GM12874 (cell line): ENCODE results near the gene TBX4.

Experiments used
- TF ChIP-seq, protein P1 (sequence below): IDR thresholded peaks from 2 replicates; pipeline ENCODE4 v1.5.1; 2011; ENCODE audit warnings: low read depth, mild to moderate bottlenecking, control low read depth, low read length, moderate library complexity; ENCODE audit not compliant: insufficient read depth

TBX4 gene

DNA sequence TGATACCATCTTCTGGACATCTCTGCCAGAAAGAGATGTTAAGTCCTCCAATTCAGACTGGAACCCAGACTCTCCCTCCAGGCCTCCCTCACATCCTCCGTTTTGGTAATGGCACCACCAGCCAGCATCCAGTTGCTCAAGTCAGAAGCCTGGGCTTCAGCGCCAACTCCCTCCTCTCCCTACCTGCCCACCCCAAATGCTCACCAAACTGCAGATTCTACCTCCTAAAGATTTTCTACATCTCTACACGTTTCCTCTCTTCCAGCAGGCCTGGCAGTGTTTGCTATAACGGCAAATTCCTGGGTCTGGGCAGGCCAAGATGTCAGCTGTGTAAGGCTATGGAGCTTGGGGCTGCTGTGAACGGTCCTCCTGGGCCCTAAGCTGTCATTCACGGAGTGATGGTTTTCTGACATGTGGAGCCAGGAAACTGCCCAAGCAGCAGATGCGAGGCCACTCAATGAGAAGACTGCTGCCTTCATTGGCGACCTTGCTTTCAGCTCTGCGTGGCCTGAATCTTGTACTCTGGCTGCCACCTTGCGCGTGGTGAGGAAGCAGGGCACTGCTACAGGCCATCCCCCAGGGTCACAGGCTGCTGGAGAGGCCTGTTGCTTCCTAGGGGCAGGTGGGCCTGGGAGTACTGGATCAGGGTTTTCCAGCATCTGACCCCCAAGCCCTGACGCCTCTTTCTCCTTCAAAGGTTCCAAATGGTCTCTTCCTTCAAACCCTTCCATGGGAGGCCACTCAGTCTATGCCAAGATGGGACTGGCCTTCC lies 37.7 kb downstream of the TBX4 start:
- TF ChIP-seq, protein P1, sequence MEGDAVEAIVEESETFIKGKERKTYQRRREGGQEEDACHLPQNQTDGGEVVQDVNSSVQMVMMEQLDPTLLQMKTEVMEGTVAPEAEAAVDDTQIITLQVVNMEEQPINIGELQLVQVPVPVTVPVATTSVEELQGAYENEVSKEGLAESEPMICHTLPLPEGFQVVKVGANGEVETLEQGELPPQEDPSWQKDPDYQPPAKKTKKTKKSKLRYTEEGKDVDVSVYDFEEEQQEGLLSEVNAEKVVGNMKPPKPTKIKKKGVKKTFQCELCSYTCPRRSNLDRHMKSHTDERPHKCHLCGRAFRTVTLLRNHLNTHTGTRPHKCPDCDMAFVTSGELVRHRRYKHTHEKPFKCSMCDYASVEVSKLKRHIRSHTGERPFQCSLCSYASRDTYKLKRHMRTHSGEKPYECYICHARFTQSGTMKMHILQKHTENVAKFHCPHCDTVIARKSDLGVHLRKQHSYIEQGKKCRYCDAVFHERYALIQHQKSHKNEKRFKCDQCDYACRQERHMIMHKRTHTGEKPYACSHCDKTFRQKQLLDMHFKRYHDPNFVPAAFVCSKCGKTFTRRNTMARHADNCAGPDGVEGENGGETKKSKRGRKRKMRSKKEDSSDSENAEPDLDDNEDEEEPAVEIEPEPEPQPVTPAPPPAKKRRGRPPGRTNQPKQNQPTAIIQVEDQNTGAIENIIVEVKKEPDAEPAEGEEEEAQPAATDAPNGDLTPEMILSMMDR = no peak

- TF ChIP-seq, protein P1 = no peak
Measured at GRCh38 chr17:61490540-61490975, 38.3 kb downstream of the TBX4 start.

DNA sequence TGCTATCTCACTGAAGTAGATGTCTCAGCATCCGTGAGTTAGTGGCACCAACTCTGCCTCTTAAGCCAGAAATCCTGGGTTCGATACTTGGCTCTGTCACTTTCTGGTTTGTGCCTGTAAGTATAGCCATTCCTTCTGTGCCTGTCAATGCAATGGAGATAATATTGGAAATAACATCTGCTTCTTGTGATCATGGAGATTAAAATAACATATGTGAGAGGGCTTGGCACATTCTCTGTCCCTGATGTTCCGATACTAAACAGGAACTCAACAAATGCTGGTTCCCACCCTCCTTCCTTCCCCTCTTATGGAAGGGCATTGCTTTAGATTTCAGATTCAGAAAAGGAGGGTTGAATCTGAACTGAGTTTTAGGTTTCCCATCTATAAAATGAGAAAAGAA lies 39.8 kb downstream of the TBX4 start:
- TF ChIP-seq, protein P1 = no peak

GRCh38 chr17:61492759-61493526 lies 40.7 kb downstream of the TBX4 start:
- TF ChIP-seq, protein P1 = no peak

DNA sequence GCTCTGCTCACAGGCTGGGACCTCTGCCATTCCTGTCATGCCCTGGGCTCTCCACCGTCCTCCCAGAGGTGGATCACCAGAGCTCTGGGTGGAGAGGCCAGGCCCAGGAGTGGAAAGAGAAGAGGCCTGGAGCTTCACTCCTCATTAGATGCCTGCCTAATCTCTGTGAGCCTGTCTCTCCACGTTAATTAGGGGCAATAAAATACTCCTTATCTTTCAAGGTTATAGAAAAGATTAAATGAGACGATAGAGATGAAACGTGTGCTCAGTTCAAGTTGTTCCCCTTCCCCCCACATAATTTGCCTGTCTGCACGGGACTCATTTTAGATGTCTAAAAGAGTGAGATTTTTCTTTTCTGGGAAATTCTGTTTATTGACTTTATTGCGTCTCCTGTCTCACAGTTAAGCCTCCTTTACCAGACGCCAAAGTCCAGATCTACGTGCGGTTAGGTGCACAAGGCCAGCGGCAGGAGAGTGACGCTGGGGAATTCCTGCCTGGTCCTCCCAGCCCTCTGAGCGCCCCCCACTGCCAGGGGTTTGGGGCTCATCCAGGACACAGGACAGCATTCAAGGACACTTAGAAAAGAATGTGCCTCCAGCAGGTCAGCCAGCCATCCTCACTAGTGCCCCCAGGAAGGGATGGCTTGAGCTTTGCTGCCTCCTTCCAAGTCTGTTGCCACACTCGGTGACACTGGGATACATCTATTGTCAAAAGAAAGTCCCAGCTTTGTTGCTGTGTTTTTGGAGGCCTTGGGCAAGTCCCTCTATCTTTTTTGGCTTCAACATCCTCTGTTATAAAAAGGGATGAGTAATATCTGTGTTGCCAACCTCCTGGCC lies 42.3 kb downstream of the TBX4 start:
- TF ChIP-seq, protein P1 = no peak

DNA sequence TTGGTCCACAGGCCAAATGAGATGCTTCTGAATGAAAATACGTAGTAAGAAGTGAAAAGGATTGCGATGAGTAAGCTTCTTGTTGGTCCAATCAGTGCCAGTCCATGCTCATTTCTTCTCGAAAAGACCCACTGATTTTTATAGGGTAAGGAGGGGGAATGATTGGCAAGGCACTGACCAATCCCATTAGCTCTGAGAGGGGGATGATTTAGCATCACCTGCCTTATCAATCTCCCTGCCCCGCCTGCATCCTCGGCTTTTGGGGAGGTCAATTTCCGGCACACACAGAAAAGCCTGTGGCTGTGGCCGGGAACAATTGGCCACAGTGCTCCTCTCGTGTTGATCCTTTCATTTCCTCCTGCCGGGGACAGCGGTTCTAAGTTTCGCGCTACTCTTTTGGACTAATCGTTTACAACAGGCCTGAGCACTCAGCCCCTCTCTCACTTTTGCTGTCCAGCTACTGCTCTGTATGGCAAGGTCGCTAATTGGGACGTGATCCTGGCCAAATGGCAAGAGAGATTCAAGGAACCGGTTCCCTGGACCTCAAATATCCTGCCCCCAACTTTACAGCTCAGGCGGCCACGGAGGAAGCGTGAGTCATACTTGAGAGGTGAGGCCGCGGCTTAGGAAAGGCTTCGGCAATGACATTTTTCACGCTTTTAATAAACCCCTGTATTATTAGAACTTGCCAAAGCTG lies 43.1 kb downstream of the TBX4 start:
- TF ChIP-seq, protein P1 = no peak
